HG02981 (cell line): ENCODE data around the gene HEG1.

Experiments
- ATAC-seq: cut with Tn5 transposase; IDR thresholded peaks from one replicate; pipeline ENCODE4 v1.9.1; 2021; ENCODE audit warnings: mild to moderate bottlenecking, moderate library complexity; ENCODE audit not compliant: unreplicated experiment

HEG1 gene

GRCh38 chr3:124997303-124998246, 58.2 kb downstream of the HEG1 start:
- no peak for ATAC-seq

DNA sequence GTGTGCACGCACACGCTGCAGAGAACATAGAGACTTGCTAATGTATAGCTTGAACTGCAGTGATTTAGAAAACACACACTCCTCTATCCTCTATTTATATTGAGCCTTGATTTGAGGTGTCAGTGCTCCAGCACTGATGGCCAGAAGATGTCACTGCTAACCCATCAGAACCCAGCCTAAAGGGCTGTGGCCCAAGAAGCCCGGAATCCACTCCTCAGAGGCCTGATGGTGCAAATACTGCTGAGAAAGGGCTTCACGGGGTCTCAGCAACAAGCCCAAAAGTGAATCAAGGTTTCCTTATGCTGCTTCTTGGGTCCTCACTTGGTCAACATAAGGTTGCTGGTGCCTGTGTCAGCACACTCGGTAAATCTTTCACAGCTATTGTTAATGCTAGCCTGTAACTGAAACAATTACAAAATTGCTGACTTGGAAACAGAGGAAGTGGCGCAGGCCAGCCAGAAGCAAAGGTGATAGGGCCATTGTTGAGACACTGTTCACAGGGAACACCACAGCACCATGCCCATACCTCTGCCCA, 60.3 kb downstream of the HEG1 start:
- no peak for ATAC-seq

GRCh38 chr3:124993466-124993865, 62.3 kb downstream of the HEG1 start:
- ATAC-seq: no peak

GRCh38 chr3:124992041-124992440, 63.8 kb downstream of the HEG1 start:
- no peak for ATAC-seq

GRCh38 chr3:124986192-124987143, 69.3 kb downstream of the HEG1 start:
- ATAC-seq: no peak

DNA sequence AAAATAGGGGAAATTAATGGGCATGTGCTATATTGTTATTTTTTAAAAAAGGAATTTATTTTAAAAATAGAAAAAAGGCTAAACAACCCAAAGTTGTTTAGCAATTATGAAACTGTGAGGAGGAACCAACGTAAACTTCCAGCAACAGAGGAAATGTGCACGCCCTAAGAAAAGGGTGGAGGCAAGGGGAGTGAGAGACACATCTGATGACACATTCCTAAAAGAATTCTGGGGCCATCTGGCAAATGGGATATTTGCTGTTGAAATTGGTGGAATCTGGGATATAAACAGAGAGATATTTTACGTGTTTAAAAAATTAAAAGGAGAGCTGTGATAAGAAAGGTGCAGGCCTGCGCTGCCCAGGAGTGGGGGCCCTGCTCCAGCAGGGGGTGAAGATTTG, 70.4 kb downstream of the HEG1 start:
- ATAC-seq: no peak

DNA sequence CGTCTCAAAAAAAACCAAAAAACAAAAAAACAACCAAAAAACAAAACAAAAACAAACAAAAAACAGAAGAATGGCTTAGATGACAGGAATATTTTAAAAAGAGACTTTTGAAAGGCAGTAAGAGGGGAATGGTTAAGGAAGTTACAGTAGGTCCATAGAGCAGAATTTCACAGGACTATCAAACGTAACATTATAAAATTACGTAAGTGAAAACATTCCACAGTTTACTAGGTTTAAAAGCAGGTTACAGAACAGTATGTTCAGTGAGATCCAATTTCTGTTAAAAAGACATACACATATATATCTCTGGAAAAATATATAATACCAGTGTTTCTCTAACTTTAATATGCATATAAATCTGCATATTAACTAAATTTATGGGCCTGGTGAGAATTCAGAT, 71.0 kb downstream of the HEG1 start:
- no peak for ATAC-seq

DNA sequence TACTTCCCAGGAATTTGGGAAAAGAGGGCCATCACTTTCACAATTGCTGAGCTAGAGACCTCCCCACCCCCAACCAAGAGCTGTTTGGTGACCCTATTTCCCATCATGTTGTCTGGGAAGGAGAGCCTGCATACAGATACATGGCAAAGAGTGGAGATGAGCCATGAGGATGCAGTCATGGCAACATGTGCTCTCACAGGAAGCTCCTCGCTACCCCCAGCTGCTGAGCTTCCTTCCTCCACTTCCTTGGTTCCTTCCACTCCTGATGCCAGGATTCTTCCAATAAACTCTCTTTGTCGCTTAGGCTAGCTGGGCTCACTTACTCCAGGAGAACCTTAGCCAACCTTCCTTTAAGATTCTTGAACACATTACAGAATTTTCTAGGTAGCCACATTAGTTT, 72.9 kb downstream of the HEG1 start:
- no peak for ATAC-seq

DNA sequence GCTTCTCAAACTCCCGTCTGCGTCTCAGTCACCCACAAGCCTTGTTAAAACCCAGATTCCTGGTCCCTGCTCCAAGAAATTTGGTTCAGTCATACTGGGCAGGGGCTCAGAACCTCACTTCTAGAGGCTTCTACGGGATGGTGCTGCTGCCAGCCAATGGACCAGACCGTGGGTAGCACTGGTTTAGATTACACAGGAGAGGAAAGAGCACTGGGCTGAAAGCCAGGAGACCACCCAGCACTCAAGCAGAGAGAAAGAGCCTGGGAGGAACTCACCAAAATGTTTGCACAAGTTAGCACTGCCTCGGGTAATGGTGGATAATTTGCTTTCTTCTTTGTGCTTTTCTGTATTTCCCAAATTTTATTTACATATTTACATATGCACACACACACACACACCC, 74.3 kb downstream of the HEG1 start:
- no peak for ATAC-seq

- no peak for ATAC-seq
Measured at GRCh38 chr3:124978627-124979026, 77.2 kb downstream of the HEG1 start.

DNA sequence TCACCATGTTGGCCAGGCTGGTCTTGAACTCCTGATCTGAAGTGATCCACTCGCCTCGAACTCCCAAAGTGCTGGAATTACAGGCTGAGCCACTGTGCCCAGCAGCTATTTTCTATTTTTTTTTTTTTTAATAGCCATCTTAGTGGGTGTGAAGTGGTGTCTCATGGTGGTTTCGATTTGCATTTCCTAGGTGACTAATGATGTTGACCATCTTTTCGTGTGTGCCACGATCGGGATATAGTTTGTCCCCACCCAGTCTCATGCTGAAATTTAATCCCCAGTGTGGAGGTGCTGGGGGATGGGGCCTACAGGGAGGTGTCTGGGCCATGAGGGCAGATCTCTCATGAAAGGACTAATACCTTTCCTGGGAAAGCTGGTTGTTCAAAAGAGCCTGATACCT, 79.4 kb downstream of the HEG1 start:
- no peak for ATAC-seq

DNA sequence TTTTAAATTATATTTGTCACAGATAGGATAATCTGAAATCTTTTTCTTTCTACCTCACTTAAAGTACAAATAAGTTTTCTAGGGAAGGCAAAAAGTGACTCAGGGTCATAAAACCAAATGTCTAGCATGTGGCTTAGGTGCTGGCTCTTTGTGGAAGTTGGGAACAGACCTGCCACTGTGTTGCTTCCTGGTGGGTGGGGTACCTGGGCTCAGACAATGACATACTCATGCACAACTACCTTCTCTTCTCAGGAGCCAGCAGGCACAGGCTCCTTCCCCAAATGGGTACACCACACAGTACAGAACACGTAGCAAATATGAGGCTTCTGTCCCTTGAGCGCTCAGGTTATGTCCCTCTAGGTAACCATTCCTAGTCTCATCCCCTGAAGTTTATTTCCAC, 81.1 kb downstream of the HEG1 start:
- ATAC-seq: no peak

DNA sequence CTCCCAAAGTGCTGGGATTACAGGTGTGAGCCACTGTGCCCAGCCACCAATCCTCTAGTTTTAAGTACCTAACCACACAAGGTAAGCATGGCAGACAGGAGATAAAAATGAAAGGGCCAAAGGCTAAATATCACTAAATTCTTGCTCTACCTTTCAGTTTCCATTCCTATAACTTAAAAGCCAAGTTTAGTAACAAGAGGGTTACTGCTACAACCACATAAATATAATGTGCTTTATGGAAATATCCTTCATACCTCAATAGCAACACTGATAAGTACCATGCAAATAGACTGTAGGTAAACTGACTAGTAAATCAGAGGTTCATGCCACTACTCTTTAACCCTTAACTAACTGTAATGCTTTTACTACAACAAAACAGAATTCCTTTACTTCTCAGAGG, 82.5 kb downstream of the HEG1 start:
- ATAC-seq: no peak

GRCh38 chr3:124972457-124972856, 83.3 kb downstream of the HEG1 start:
- no peak for ATAC-seq

GRCh38 chr3:124969963-124970722, 85.7 kb downstream of the HEG1 start:
- no peak for ATAC-seq

DNA sequence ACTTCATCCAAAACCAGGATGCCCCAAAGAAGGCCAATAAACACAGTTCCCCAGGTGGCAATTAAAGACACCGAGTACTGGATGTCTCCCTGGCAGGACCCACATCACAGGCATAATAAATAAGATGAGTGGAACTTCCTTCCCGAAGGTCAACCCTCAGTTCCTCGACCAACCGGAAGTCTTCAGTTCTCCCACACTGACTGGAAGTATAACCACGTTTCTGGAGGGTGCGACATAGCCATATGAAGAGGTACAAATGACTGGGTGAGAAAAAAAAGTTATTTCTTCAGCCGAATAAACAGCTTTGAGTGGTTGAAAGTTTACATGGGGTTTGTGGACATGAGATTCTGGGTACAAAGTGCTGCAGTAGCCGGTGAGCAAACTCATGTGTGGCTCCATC, 86.6 kb downstream of the HEG1 start:
- ATAC-seq: no peak

- ATAC-seq: no peak
Measured at GRCh38 chr3:124967964-124968363, 87.8 kb downstream of the HEG1 start.

GRCh38 chr3:124966521-124967445, 89.0 kb downstream of the HEG1 start:
- ATAC-seq: no peak

DNA sequence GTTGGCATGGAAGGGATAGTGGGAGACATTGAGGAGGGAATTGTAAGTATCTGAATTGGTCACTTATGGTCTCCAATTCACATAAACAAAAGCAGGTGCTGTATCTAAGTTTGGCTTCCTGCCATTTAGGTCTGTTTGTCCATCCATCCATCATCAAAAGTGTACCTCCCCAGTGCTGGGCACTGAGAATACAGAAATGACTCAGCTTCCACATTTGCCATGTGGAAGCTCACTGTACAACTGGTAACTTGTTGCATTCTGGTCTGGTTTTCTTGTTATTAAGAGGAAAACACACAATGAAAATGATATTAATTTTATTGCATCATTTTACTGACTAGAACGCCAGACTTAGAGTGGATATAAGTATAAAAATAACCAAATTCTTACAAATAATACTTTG, 90.4 kb downstream of the HEG1 start:
- no peak for ATAC-seq

DNA sequence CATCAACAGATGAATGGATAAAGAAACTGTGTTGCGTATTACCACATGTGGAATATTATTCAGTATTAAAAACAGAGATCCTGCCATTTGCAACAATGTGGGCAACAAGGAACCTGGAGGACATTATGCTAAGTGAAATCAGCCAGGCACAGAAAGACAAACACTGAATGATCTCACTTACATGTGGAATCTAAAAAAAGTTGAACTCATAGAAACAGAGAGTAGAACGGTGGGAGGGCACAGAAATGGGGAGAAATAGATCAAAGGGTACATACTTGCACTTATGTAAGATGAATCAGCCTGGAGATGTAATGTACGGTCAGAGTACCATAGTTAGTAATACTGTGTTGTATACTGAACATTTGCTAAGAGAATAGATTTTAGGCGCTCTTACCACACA, 91.4 kb downstream of the HEG1 start:
- no peak for ATAC-seq
